Fibroblast of mammary gland (primary cell): ENCODE measurements around the gene CSNK2A3.

ENCODE experiments used
- DNase-seq: peaks from one replicate; pipeline ENCODE4 v3.0.0-alpha.2; 2010; ENCODE audit warnings: low read depth
- H3K4me3 ChIP-seq: 2 replicates; pipeline ENCODE4 v1.5.1; 2011; ENCODE audit warnings: low read depth, mild to moderate bottlenecking, low read length, moderate library complexity; ENCODE audit not compliant: control insufficient read depth
- CTCF ChIP-seq: conservative IDR thresholded peaks from 2 replicates; pipeline ENCODE4 v1.5.1; 2011; ENCODE audit warnings: low read depth, low read length, inconsistent platforms; ENCODE audit not compliant: control insufficient read depth, insufficient read depth

The CSNK2A3 gene

GRCh38 chr11:11313426-11313825 lies 39.6 kb downstream of the CSNK2A3 start:
- no peak overlapping the region for H3K4me3 ChIP-seq
- no peak for TF ChIP-seq CTCF
- peak; percentile 66 for DNase-seq

- no peak for DNase-seq
- H3K4me3 ChIP-seq = no peak overlapping the region
- TF ChIP-seq CTCF = no peak
These were observed 40.3 kb downstream of the CSNK2A3 start for GRCh38 chr11:11312738-11313137.

GRCh38 chr11:11311169-11311568 lies 41.9 kb downstream of the CSNK2A3 start:
- H3K4me3 ChIP-seq = no peak overlapping the region
- TF ChIP-seq CTCF = no peak
- DNase-seq = no peak

GRCh38 chr11:11309906-11310305 lies 43.1 kb downstream of the CSNK2A3 start:
- no peak for DNase-seq
- H3K4me3 ChIP-seq = no peak overlapping the region
- no peak for TF ChIP-seq CTCF

GRCh38 chr11:11308249-11308648 lies 44.8 kb downstream of the CSNK2A3 start:
- no peak for DNase-seq
- no peak overlapping the region for H3K4me3 ChIP-seq
- no peak for TF ChIP-seq CTCF

GRCh38 chr11:11306855-11307254 lies 46.2 kb downstream of the CSNK2A3 start:
- TF ChIP-seq CTCF = no peak
- no peak overlapping the region for H3K4me3 ChIP-seq
- peak; percentile 5 for DNase-seq

GRCh38 chr11:11304550-11304949 lies 48.5 kb downstream of the CSNK2A3 start:
- TF ChIP-seq CTCF = no peak
- no peak for DNase-seq
- H3K4me3 ChIP-seq = no peak overlapping the region
